ENCODE results near the gene DOCK3. TPM values are rescaled to one million over a fixed set of nuclear protein-coding genes. Genes with fewer than 3 reads are reported as not detected.

Gene DOCK3
- total RNA-seq, 1 experiment from 2014 or later, result 0.15 TPM

DNA sequence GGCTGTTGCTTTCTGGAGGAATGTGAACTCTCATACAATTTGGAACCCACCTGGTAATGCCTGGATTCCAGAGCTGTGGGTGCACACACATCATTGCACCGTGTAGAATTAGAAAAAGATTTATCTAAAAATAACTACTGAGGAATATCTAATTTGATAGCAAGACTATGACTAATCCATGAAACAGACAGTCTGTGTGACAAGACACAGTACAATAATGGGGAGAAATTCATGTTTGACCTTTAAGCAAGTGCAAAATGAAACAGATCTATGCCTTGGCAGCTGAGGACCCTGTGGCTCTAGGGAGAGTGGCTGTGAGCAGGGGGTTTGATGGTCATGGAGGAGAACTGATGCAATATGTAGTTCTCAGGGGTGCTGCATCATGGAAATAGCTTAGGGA, 7.9 kb upstream of the DOCK3 start:
- Histone ChIP-seq H3K9ac (ENCODE audit: low read length) (no peak overlapping the region), H3K4me1 (ENCODE audit: insufficient read depth, low read length) (peaks cover 11% of the 10 kb centered on the region), H3K27me3 (ENCODE audit: low read length) (peaks cover 1% of the 10 kb centered on the region), H3F3A (ENCODE audit: low read length, unreplicated experiment) (no peaks in the 10 kb centered on the region), H3K9me3 (ENCODE audit: low read length) (no peaks in the 10 kb centered on the region), H3K36me3 (ENCODE audit: low read depth, low read length) (no peaks in the 10 kb centered on the region), H3K4me3 (ENCODE audit: low read length) (no peak overlapping the region), H2AFZ (ENCODE audit: low read length) (no peak overlapping the region), H3K27ac (ENCODE audit: low read length) (no peak overlapping the region), H3K9me2 (replicated peaks; ENCODE audit: low read length) (no peaks in the 10 kb centered on the region), H4K20me1 (ENCODE audit: low read length) (peaks cover 3% of the 10 kb centered on the region; the same call in 1 of the 2 replicates), H3K79me2 (ENCODE audit: low read length) (no peaks in the 10 kb centered on the region), H3K4me2 (ENCODE audit: low read length) (no peak overlapping the region)
- ChIA-PET CTCF (no interaction called here), POLR2A (ENCODE audit: unreplicated experiment) (no interaction called here)
- intact Hi-C loops (cut with micrococcal nuclease), result no loop called here
- TF ChIP-seq EZH2 (IDR thresholded peaks at IDR 0.05; ENCODE audit: low read length, unreplicated experiment) (no peak), EZH2phosphoT487 (IDR thresholded peaks at IDR 0.05; ENCODE audit: borderline replicate concordance, low read length) (no peak)
- TF ChIP-seq, protein P1, sequence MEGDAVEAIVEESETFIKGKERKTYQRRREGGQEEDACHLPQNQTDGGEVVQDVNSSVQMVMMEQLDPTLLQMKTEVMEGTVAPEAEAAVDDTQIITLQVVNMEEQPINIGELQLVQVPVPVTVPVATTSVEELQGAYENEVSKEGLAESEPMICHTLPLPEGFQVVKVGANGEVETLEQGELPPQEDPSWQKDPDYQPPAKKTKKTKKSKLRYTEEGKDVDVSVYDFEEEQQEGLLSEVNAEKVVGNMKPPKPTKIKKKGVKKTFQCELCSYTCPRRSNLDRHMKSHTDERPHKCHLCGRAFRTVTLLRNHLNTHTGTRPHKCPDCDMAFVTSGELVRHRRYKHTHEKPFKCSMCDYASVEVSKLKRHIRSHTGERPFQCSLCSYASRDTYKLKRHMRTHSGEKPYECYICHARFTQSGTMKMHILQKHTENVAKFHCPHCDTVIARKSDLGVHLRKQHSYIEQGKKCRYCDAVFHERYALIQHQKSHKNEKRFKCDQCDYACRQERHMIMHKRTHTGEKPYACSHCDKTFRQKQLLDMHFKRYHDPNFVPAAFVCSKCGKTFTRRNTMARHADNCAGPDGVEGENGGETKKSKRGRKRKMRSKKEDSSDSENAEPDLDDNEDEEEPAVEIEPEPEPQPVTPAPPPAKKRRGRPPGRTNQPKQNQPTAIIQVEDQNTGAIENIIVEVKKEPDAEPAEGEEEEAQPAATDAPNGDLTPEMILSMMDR (conservative IDR thresholded peaks at IDR 0.05; ENCODE audit: low read depth, low read length), result no peak
- ATAC-seq, result no peak
- DNase-seq, result no peak
- BruUV-seq (replicated peaks), result no TSS peak

DNA sequence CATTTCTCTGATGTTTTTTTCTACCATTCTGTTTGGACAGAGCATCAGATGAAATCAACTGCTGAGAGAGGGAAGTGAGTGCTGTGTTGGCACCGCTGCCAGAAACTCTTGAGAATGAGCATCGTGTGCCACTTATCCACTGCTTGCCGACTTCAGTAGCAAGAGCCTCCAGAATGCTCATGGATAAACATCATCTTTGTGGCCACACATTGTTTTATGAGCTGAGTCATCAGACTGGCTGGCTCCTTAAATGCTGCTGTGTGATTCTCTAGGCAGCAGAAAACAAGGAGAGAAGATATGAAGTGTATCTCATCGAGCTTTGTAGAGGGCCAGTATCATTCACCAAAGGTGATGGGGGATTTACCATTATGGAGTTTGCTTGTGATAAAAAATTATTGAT, 3.4 kb upstream of the DOCK3 start:
- intact Hi-C loops (cut with micrococcal nuclease), result loop anchor here (5.0 kb wide), 1 partner anchor 54 kb away; the partner anchor contains the start of gene MAPKAPK3
- DNase-seq, result peak; percentile 89
- Histone ChIP-seq H3K36me3 (ENCODE audit: low read depth, low read length) (no peaks in the 10 kb centered on the region), H3K79me2 (ENCODE audit: low read length) (no peaks in the 10 kb centered on the region), H3K4me1 (ENCODE audit: insufficient read depth, low read length) (peaks cover 14% of the 10 kb centered on the region), H3K27ac (ENCODE audit: low read length) (no peak overlapping the region), H3F3A (ENCODE audit: low read length, unreplicated experiment) (no peaks in the 10 kb centered on the region), H3K9ac (ENCODE audit: low read length) (no peak overlapping the region), H4K20me1 (ENCODE audit: low read length) (peaks cover 3% of the 10 kb centered on the region; the same call in 1 of the 2 replicates), H3K9me2 (replicated peaks; ENCODE audit: low read length) (no peaks in the 10 kb centered on the region), H3K9me3 (ENCODE audit: low read length) (no peaks in the 10 kb centered on the region), H3K4me2 (ENCODE audit: low read length) (0 out of 2 replicates have a peak overlapping the region, but pooled peaks have one; percentile 14), H3K27me3 (ENCODE audit: low read length) (peaks cover 40% of the 10 kb centered on the region), H3K4me3 (ENCODE audit: low read length) (no peak overlapping the region), H2AFZ (ENCODE audit: low read length) (no peak overlapping the region)
- no TSS peak for BruUV-seq (replicated peaks)
- TF ChIP-seq EZH2 (IDR thresholded peaks at IDR 0.05; ENCODE audit: low read length, unreplicated experiment) (no peak), EZH2phosphoT487 (IDR thresholded peaks at IDR 0.05; ENCODE audit: borderline replicate concordance, low read length) (no peak)
- TF ChIP-seq, protein P1 (conservative IDR thresholded peaks at IDR 0.05; ENCODE audit: low read depth, low read length), result no peak
- ChIA-PET POLR2A (ENCODE audit: unreplicated experiment) (no interaction called here), CTCF (interaction anchor here (1.0 kb wide), 2 partner anchors 18 to 54 kb away, joined by 3 read pairs; partner anchors contain the start of gene MAPKAPK3)
- ATAC-seq, result peak; percentile 86

DNA sequence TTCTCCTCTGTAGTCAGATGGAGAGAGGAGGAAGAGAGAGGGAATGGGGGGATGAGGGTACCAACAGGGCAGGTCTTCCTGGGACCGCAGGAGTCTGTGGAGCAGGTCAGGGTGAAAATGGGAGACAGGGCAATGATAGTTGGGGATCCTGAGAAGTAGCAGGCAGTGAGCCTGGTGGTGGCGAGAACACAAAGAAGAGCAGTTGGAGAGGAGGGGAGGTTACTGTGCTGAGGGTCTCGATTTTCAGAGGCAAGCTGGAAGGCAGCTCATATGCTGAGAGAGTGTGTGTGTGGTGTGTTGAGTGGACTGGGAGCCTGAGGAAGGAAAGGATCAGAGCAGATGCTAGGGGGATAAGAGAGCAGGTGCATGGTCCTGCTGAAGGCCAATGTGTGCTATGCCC, 2.1 kb upstream of the DOCK3 start:
- Histone ChIP-seq H3K4me2 (ENCODE audit: low read length) (no peak overlapping the region), H3F3A (ENCODE audit: low read length, unreplicated experiment) (no peaks in the 10 kb centered on the region), H3K4me1 (ENCODE audit: insufficient read depth, low read length) (peaks cover 14% of the 10 kb centered on the region), H2AFZ (ENCODE audit: low read length) (no peak overlapping the region), H3K36me3 (ENCODE audit: low read depth, low read length) (no peaks in the 10 kb centered on the region), H4K20me1 (ENCODE audit: low read length) (peaks cover 3% of the 10 kb centered on the region; the same call in 1 of the 2 replicates), H3K9me3 (ENCODE audit: low read length) (no peaks in the 10 kb centered on the region), H3K9me2 (replicated peaks; ENCODE audit: low read length) (no peaks in the 10 kb centered on the region), H3K79me2 (ENCODE audit: low read length) (no peaks in the 10 kb centered on the region), H3K9ac (ENCODE audit: low read length) (no peak overlapping the region), H3K27me3 (ENCODE audit: low read length) (peaks cover 53% of the 10 kb centered on the region), H3K27ac (ENCODE audit: low read length) (no peak overlapping the region), H3K4me3 (ENCODE audit: low read length) (no peak overlapping the region)
- intact Hi-C loops (cut with micrococcal nuclease), result loop anchor here (5.0 kb wide), 1 partner anchor 55 kb away; the partner anchor contains the start of gene MAPKAPK3
- ChIA-PET CTCF (no interaction called here), POLR2A (ENCODE audit: unreplicated experiment) (no interaction called here)
- BruUV-seq (replicated peaks), result no TSS peak
- DNase-seq, result no peak
- no peak for ATAC-seq
- no peak for TF ChIP-seq EZH2phosphoT487 (IDR thresholded peaks at IDR 0.05; ENCODE audit: borderline replicate concordance, low read length)
- TF ChIP-seq, protein P1 (conservative IDR thresholded peaks at IDR 0.05; ENCODE audit: low read depth, low read length), result no peak

Data from PC-3 (cell line).